ENCODE measurements around the gene KCNIP3.

The KCNIP3 gene

GRCh38 chr2:95297639-95298395 is 670 bp downstream of the KCNIP3 start:
- Histone ChIP-seq H3K4me1 (ENCODE audit: low read length) (peaks cover 14% of the 10 kb centered on the region), H3K4me3 (ENCODE audit: low read length) (no peak overlapping the region), H3K4me2 (ENCODE audit: low read length) (no peak overlapping the region), H4K20me1 (ENCODE audit: insufficient read depth, low read length) (no peaks in the 10 kb centered on the region), H3K9ac (ENCODE audit: low read length) (no peak overlapping the region), H3K27me3 (ENCODE audit: low read depth, low read length) (no peaks in the 10 kb centered on the region), H3K36me3 (replicated peaks; ENCODE audit: low read depth, low read length) (no peaks in the 10 kb centered on the region), H3K27ac (ENCODE audit: low read length) (no peak overlapping the region), H3K79me2 (ENCODE audit: low read length) (no peaks in the 10 kb centered on the region), H2AFZ (ENCODE audit: low read depth, low read length) (no peak overlapping the region), H3K9me3 (ENCODE audit: insufficient read depth, low read length) (no peaks in the 10 kb centered on the region)
- TF ChIP-seq CTCF (IDR thresholded peaks at IDR 0.05; ENCODE audit: low read depth, low read length) (no peak), EZH2phosphoT487 (IDR thresholded peaks at IDR 0.05; ENCODE audit: low read depth) (no peak)

GRCh38 chr2:95298486-95299111 is 1.5 kb downstream of the KCNIP3 start:
- H3K27ac ChIP-seq (ENCODE audit: low read length) = no peak overlapping the region
- no peaks in the 10 kb centered on the region for H3K9me3 ChIP-seq (ENCODE audit: insufficient read depth, low read length)
- no peaks in the 10 kb centered on the region for H3K27me3 ChIP-seq (ENCODE audit: low read depth, low read length)
- H3K79me2 ChIP-seq (ENCODE audit: low read length) = no peaks in the 10 kb centered on the region
- H3K9ac ChIP-seq (ENCODE audit: low read length) = no peak overlapping the region
- peaks cover 14% of the 10 kb centered on the region for H3K4me1 ChIP-seq (ENCODE audit: low read length)
- H2AFZ ChIP-seq (ENCODE audit: low read depth, low read length) = no peak overlapping the region
- no peaks in the 10 kb centered on the region for H4K20me1 ChIP-seq (ENCODE audit: insufficient read depth, low read length)
- TF ChIP-seq EZH2phosphoT487 (IDR thresholded peaks at IDR 0.05; ENCODE audit: low read depth) = no peak
- no peak for TF ChIP-seq CTCF (IDR thresholded peaks at IDR 0.05; ENCODE audit: low read depth, low read length)
- H3K4me2 ChIP-seq (ENCODE audit: low read length) = no peak overlapping the region
- H3K36me3 ChIP-seq (replicated peaks; ENCODE audit: low read depth, low read length) = no peaks in the 10 kb centered on the region
- H3K4me3 ChIP-seq (ENCODE audit: low read length) = no peak overlapping the region

GRCh38 chr2:95299961-95300360 is 2.8 kb downstream of the KCNIP3 start:
- Histone ChIP-seq H4K20me1 (ENCODE audit: insufficient read depth, low read length) (no peaks in the 10 kb centered on the region), H3K27me3 (ENCODE audit: low read depth, low read length) (no peaks in the 10 kb centered on the region), H3K4me2 (ENCODE audit: low read length) (peak overlapping the region; percentile 47), H3K4me3 (ENCODE audit: low read length) (no peak overlapping the region), H3K79me2 (ENCODE audit: low read length) (no peaks in the 10 kb centered on the region), H3K9ac (ENCODE audit: low read length) (no peak overlapping the region), H3K27ac (ENCODE audit: low read length) (no peak overlapping the region), H3K4me1 (ENCODE audit: low read length) (peaks cover 14% of the 10 kb centered on the region), H3K9me3 (ENCODE audit: insufficient read depth, low read length) (no peaks in the 10 kb centered on the region), H3K36me3 (replicated peaks; ENCODE audit: low read depth, low read length) (no peaks in the 10 kb centered on the region), H2AFZ (ENCODE audit: low read depth, low read length) (no peak overlapping the region)
- TF ChIP-seq CTCF (IDR thresholded peaks at IDR 0.05; ENCODE audit: low read depth, low read length) = no peak
- no peak for TF ChIP-seq EZH2phosphoT487 (IDR thresholded peaks at IDR 0.05; ENCODE audit: low read depth)

GRCh38 chr2:95300450-95300849 is 3.3 kb downstream of the KCNIP3 start:
- no peak for TF ChIP-seq EZH2phosphoT487 (IDR thresholded peaks at IDR 0.05; ENCODE audit: low read depth)
- no peak overlapping the region for H3K9ac ChIP-seq (ENCODE audit: low read length)
- no peaks in the 10 kb centered on the region for H3K27me3 ChIP-seq (ENCODE audit: low read depth, low read length)
- H3K4me2 ChIP-seq (ENCODE audit: low read length) = peak overlapping the region; percentile 47
- no peaks in the 10 kb centered on the region for H3K79me2 ChIP-seq (ENCODE audit: low read length)
- H3K36me3 ChIP-seq (replicated peaks; ENCODE audit: low read depth, low read length) = no peaks in the 10 kb centered on the region
- H3K4me1 ChIP-seq (ENCODE audit: low read length) = peaks cover 14% of the 10 kb centered on the region
- H2AFZ ChIP-seq (ENCODE audit: low read depth, low read length) = peak overlapping the region; percentile 27; the same call in 1 of the 2 replicates
- no peaks in the 10 kb centered on the region for H4K20me1 ChIP-seq (ENCODE audit: insufficient read depth, low read length)
- no peak overlapping the region for H3K4me3 ChIP-seq (ENCODE audit: low read length)
- no peaks in the 10 kb centered on the region for H3K9me3 ChIP-seq (ENCODE audit: insufficient read depth, low read length)
- H3K27ac ChIP-seq (ENCODE audit: low read length) = no peak overlapping the region
